ENCODE measurements around the gene KIF26A.

Gene KIF26A

GRCh38 chr14:104128981-104129380 is 9.4 kb upstream of the KIF26A start:
- no peak for DNase-seq (ENCODE audit: low spot score)
- TF ChIP-seq CTCF (conservative IDR thresholded peaks at IDR 0.05; ENCODE audit: low read depth): no peak
- no peak overlapping the region for H3K27ac ChIP-seq
- POLR2A ChIA-PET (ENCODE audit: low non-redundant PET): interaction anchor here (0.6 kb wide), 1 partner anchor 21 kb away, joined by 6 read pairs; no protein-coding TSS in a partner anchor
- CTCF ChIA-PET: interaction anchor here (0.7 to 4.8 kb wide), 6 partner anchors 8 to 1951 kb away, joined by 3 to 25 read pairs (median 6); no protein-coding TSS in a partner anchor

DNA sequence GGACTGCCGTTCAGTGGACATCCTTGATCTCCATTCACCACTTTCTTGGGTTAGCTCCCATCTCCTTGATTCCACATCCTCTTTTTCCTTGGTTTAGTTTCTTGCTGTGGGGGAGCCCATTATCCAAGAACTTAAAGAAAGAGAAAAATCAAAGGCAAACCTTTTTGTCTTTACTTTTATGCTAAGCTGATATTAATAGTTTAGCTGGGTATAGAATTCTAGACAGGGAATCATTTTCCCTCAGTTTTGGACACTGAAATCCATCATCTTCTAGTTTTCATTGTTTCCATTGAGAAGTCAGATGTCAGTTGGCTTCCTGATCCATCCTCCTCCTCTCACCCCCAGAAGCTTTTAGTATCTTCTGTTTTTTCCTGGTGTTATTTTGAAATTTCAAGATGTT is 8.8 kb upstream of the KIF26A start:
- no peak for TF ChIP-seq CTCF (conservative IDR thresholded peaks at IDR 0.05; ENCODE audit: low read depth)
- H3K27ac ChIP-seq: no peak overlapping the region
- ChIA-PET POLR2A (ENCODE audit: low non-redundant PET) (no interaction called here), CTCF (interaction anchor here (0.6 to 4.8 kb wide), 7 partner anchors 9 to 558 kb away, joined by 3 to 25 read pairs (median 3); no protein-coding TSS in a partner anchor)
- no peak for DNase-seq (ENCODE audit: low spot score)

DNA sequence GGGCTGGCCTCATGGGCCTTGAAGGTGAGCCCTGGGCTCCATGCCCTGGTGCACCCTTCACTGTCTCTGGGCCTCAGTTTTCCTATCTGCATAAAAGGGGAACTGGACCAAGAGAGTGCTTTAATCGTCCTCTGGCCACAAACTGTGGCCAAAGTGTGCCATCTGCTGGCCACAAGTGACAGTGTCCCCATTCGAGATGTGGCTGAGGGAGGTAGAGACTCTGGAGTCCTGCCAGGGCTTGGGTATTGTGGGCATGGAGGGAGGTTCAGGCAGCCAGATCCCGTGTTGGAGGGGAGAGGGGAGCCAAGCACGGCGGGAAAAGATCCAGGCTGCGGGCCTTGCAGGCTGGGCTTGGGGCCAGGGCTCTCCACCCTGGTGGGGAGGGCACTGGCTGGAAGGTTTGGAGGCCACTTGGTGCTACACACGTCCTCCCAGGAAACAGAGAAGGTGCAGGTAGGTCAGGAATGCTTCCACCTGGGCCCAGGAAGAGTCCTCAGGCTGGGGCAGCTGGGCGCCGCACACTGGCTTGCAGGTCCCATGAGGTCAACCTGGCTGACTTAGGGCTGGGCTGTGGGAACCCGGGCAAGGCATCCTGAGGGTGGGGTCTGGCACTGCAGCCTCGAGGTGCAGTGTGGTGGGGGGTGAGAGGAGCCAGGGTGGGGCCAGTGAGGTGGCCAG is 7.3 kb upstream of the KIF26A start:
- DNase-seq (ENCODE audit: low spot score): peak; percentile 69
- peak; percentile 67 for TF ChIP-seq CTCF (conservative IDR thresholded peaks at IDR 0.05; ENCODE audit: low read depth)
- ChIA-PET POLR2A (ENCODE audit: low non-redundant PET) (no interaction called here), CTCF (interaction anchor here (1.0 to 4.8 kb wide), 4 partner anchors 38 to 433 kb away, joined by 4 to 25 read pairs (median 7); no protein-coding TSS in a partner anchor)
- H3K27ac ChIP-seq: no peak overlapping the region

- no peak for TF ChIP-seq CTCF (conservative IDR thresholded peaks at IDR 0.05; ENCODE audit: low read depth)
- CTCF ChIA-PET: interaction anchor here (0.6 to 1.1 kb wide), 5 partner anchors 36 to 432 kb away, joined by 4 to 10 read pairs (median 4); no protein-coding TSS in a partner anchor
- DNase-seq (ENCODE audit: low spot score): no peak
- POLR2A ChIA-PET (ENCODE audit: low non-redundant PET): no interaction called here
- H3K27ac ChIP-seq: no peak overlapping the region
Measured at GRCh38 chr14:104131968-104132732, 6.2 kb upstream of the KIF26A start.

DNA sequence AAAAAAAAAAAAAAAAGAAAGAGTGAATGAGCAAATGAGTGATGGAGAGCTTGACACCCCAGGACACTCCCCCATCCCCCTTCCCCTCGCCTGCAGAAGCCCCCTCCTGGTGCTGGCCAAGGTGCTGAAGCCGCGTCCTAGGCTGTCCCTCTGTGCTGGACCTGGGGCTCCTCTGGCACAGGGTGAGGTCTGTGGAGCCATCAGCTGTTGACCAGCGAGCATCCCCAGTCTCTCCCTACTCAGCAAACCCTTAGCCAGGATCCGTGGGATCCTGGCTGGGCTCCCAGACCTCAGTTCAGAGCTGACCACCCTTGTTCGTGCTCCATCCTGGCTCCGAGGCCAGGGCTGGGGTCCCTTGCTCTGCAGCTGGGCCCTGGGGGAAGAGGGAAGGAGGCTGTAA is 5.4 kb upstream of the KIF26A start:
- TF ChIP-seq CTCF (conservative IDR thresholded peaks at IDR 0.05; ENCODE audit: low read depth): no peak
- DNase-seq (ENCODE audit: low spot score): no peak
- CTCF ChIA-PET: interaction anchor here (0.6 kb wide), 2 partner anchors 37 to 55 kb away, joined by 3 to 4 read pairs; no protein-coding TSS in a partner anchor
- H3K27ac ChIP-seq: no peak overlapping the region
- POLR2A ChIA-PET (ENCODE audit: low non-redundant PET): no interaction called here

DNA sequence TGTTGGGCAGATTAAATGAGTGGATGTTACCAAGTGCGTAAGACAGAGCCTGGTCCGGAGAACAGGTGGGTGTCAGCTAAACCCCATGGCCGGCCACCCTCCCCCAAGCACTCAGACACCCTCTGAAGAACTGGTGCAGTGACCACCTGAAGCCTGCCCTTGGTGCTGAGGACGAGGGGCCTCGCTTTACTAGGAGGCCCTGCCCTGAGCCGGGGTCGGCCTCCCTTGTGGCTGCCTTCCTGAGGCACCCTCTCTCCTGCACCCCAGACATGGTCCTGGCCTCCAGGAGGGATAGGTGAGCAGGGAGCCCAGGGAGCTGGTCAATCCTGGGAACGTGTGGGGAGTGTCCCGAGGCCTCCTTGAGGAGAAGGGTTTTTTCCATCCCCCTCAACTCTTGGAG is 4.9 kb upstream of the KIF26A start:
- no peak for DNase-seq (ENCODE audit: low spot score)

More for the DNA sequence above, 4.9 kb upstream of the KIF26A start:
- TF ChIP-seq CTCF (conservative IDR thresholded peaks at IDR 0.05; ENCODE audit: low read depth): no peak
- POLR2A ChIA-PET (ENCODE audit: low non-redundant PET): no interaction called here
- no peak overlapping the region for H3K27ac ChIP-seq
- CTCF ChIA-PET: no interaction called here

Data from RWPE1 (cell line).